HG02973 (cell line): ENCODE data around the gene KIAA1755.
A peak's percentile ranks its signal among the peaks of the same experiment; 100 is the strongest.

ENCODE experiments used
- ATAC-seq: cut with Tn5 transposase; IDR thresholded peaks from one replicate; pipeline ENCODE4 v1.9.1; 2021; ENCODE audit warnings: moderate library complexity; ENCODE audit not compliant: unreplicated experiment

KIAA1755 gene

GRCh38 chr20:38167851-38168760 is 92.4 kb downstream of the KIAA1755 start:
- ATAC-seq: no peak

- ATAC-seq: no peak
Measured at GRCh38 chr20:38167328-38167850, 93.1 kb downstream of the KIAA1755 start.

- no peak for ATAC-seq
Measured at GRCh38 chr20:38166703-38167233, 93.8 kb downstream of the KIAA1755 start.

- ATAC-seq: no peak
Measured at GRCh38 chr20:38165966-38166702, 94.4 kb downstream of the KIAA1755 start.

- peak; percentile 74 for ATAC-seq
Measured at GRCh38 chr20:38165089-38165965, 95.2 kb downstream of the KIAA1755 start, which contains the start of gene TGM2. TSS of gene TGM2 (minus strand) at chr20:38165270. CDS start at chr20:38165198, 72 bp downstream.

GRCh38 chr20:38164624-38165088 is 95.9 kb downstream of the KIAA1755 start:
- ATAC-seq: no peak

GRCh38 chr20:38164069-38164468 is 96.5 kb downstream of the KIAA1755 start:
- ATAC-seq: no peak

- ATAC-seq: no peak
Measured at GRCh38 chr20:38162878-38163875, 97.4 kb downstream of the KIAA1755 start.

GRCh38 chr20:38162149-38162548 is 98.4 kb downstream of the KIAA1755 start:
- ATAC-seq: no peak

- ATAC-seq: no peak
Measured at GRCh38 chr20:38161412-38161774, 99.1 kb downstream of the KIAA1755 start.
